Heart left ventricle (tissue), 16 donors: ENCODE measurements around the gene OPN3. TPM values are rescaled to one million over a fixed set of nuclear protein-coding genes. Genes with fewer than 3 reads are reported as not detected.

ENCODE experiments used
- ATAC-seq, 4 donors: fragments of 200-7000 bp; cut with Tn5 transposase; one replicate each; pipeline ENCODE4 v1.9.1; 2020 to 2022; ENCODE audit warnings: moderate library complexity in 4 of 4, mild to moderate bottlenecking in 3 of 4, moderate number of reproducible peaks in 1 of 4
- DNase-seq, 5 donors: peaks; one replicate each; pipeline ENCODE4 v3.0.0-alpha.2; 2020
- H3K27ac ChIP-seq, 12 donors: fragments of 200-600 bp; sonication (generic) in 4 of 12; one replicate each; pipeline versions ENCODE4 v1.5.0 to v1.8.0; 2016 to 2022; ENCODE audit warnings: mild to moderate bottlenecking in 2 of 12
- H3K27me3 ChIP-seq, 9 donors: fragments of 200-600 bp; sonication (generic) in 2 of 9; one replicate each; pipeline versions ENCODE4 v1.5.1 to v1.8.0; 2016 to 2022; ENCODE audit warnings: mild to moderate bottlenecking in 3 of 9
- H3K36me3 ChIP-seq, 9 donors: fragments of 200-600 bp; sonication (generic) in 2 of 9; one replicate each; pipeline versions ENCODE4 v1.5.0 to v1.8.0; 2018 to 2022; ENCODE audit warnings: mild to moderate bottlenecking in 2 of 9
- H3K4me1 ChIP-seq, 12 donors: fragments of 200-600 bp; sonication (generic) in 4 of 12; one replicate each; pipeline versions ENCODE4 v1.5.0 to v1.8.0; 2016 to 2022; ENCODE audit warnings: mild to moderate bottlenecking in 3 of 12
- H3K4me3 ChIP-seq, 12 donors: fragments of 200-600 bp; sonication (generic) in 4 of 12; one replicate each; pipeline versions ENCODE4 v1.5.0 to v1.8.0; 2017 to 2022; ENCODE audit warnings: mild to moderate bottlenecking in 9 of 12, moderate library complexity in 4 of 12
- H3K9me3 ChIP-seq, 12 donors: fragments of 200-600 bp; sonication (generic) in 4 of 12; one replicate each; pipeline versions ENCODE4 v1.5.0 to v1.8.0; 2016 to 2022; ENCODE audit warnings: mild to moderate bottlenecking in 1 of 12
- POLR2A ChIP-seq, 2 donors: fragments of 450-650 bp; IDR thresholded peaks; one replicate each; pipeline ENCODE4 v1.6.1; 2017; ENCODE audit warnings: antibody characterized with exemption in 2 of 2, mild to moderate bottlenecking in 2 of 2, moderate library complexity in 2 of 2
- WGBS, 4 donors: extraction: QIAGEN DNeasy Blood & Tissue Kit in 2 of 4; methylation state at CpG; one replicate each; pipeline versions ENCODE4 v1.1.5 to v1.1.7; 2013 to 2018; 5-methylcytosine and 5-hydroxymethylcytosine counted together
- intact Hi-C, 10 donors: fragments of 100-400 bp; cut with DNase I; formaldehyde crosslinking; loops; one replicate each; pipeline versions ENCODE4 v1.11.1 to v1.14.2; 2022
- polyA plus RNA-seq, 2 donors: library from polyadenylated mRNA; stranded (reverse); fragments of 200-250 nt; gene quantifications; one replicate each; pipeline ENCODE4 v1.2.3, GENCODE V29; 2013
- total RNA-seq, 9 donors: library from RNA; depleted of rRNA in 2 of 9; stranded (reverse); fragments of >200 nt in 2 of 9; fragmentation: NEBNext Ultra II Directional in 3 of 9; extraction: Animal tissue kit (Norgen Biotek cat#: 25700) in 3 of 9; gene quantifications; one replicate each; pipeline versions ENCODE4 v1.1.0 to v1.2.4, GENCODE V29; 2016 to 2023
- TF ChIP-seq, protein P1 (sequence below), 12 donors: fragments of 200-600 bp; sonication (generic) in 4 of 12; IDR thresholded peaks; one replicate each; pipeline versions ENCODE4 v1.5.0 to v1.8.0; 2018 to 2022; ENCODE audit warnings: antibody characterized with exemption in 12 of 12, mild to moderate bottlenecking in 5 of 12
- donor health status: ischemic (EF 13 %, LVEDD 7.1; RV severe dilation, severe dysfunction).
- donor health status: healthy with polysubstance abuse.
- donor health status: DM: no; HTN: yes; CAD: no.
- donor health status: DM: no; HTN: no; CAD: no.
- donor health status: ischemic (EF 25% LVEDD 6.9; RV normal size, moderate dysfunction).
- donor health status: ischemic (EF 25% LVEDD 5.7; RV mildly dilated, moderate dysfunction).
- donor health status: healthy.
- donor health status: DM: yes; HTN: yes; CAD: no.
- donor health status: ischemic (EF 35%, LVEDD 5.7; RV mildly dilated, moderate dysfunction).
- donor health status: nonischemic (EF 11% LVEDD 7.7; RV severe dilation, severe dysfunction).
- donor health status: DM: yes; HTN: yes; CAD: no.
- donor health status: PGD.
- donor health status: ischemic (EF 29% LVEDD 5.4; RV normal size, mild dysfunction).
- donor health status: nonischemic (EF 23%, LVEDD 6.1; RV moderate dilation, normal function).

Gene OPN3
- total and polyA plus RNA-seq, 11 donors = 3.5 to 13.6 (median 6.2) TPM

DNA sequence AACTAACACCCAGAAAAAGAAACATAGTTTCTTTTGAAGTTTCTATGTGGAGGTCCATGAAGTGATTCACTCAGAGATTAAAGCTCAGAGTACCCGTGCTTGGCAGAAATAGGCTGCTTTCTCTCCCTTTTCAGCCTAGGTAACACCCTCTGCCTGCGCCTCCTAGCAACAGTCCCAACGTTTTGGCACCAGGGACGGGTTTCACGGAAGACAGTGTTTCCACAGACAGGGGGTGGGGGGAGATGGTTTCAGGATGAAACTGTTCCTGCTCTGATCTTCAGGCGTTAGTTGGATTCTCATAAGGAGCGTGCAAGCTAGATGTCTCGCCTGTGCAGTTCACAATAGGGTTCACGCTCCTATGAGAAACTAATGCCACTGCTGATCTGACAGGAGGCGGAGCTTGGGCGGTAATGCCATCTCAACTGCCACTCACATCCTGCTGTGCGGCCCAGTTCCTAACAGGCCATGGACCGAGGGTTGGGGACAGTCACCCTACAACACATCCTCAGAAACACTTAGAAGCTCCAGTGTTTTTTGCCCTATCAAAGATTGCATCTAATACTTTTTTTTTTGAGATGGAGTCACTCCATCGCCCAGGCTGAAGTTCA lies 53.2 kb downstream of the OPN3 start:
- H3K27me3 ChIP-seq = no peaks in the 10 kb centered on the region
- H3K36me3 ChIP-seq = no peaks in the 10 kb centered on the region
- no peak for ATAC-seq
- no peaks in the 10 kb centered on the region for H3K9me3 ChIP-seq
- 77 to 85% (median 81%) methylated on average over 14 of the region's 14 CpGs for WGBS, 4 donors
- no peak overlapping the region for H3K27ac ChIP-seq
- H3K4me1 ChIP-seq = no peaks in the 10 kb centered on the region
- DNase-seq = no peak
- no peak overlapping the region for H3K4me3 ChIP-seq
- TF ChIP-seq, protein P1, sequence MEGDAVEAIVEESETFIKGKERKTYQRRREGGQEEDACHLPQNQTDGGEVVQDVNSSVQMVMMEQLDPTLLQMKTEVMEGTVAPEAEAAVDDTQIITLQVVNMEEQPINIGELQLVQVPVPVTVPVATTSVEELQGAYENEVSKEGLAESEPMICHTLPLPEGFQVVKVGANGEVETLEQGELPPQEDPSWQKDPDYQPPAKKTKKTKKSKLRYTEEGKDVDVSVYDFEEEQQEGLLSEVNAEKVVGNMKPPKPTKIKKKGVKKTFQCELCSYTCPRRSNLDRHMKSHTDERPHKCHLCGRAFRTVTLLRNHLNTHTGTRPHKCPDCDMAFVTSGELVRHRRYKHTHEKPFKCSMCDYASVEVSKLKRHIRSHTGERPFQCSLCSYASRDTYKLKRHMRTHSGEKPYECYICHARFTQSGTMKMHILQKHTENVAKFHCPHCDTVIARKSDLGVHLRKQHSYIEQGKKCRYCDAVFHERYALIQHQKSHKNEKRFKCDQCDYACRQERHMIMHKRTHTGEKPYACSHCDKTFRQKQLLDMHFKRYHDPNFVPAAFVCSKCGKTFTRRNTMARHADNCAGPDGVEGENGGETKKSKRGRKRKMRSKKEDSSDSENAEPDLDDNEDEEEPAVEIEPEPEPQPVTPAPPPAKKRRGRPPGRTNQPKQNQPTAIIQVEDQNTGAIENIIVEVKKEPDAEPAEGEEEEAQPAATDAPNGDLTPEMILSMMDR (IDR thresholded peaks at IDR 0.05) = no peak
- TF ChIP-seq POLR2A (IDR thresholded peaks at IDR 0.05) = no peak
- intact Hi-C loops = no loop called here

DNA sequence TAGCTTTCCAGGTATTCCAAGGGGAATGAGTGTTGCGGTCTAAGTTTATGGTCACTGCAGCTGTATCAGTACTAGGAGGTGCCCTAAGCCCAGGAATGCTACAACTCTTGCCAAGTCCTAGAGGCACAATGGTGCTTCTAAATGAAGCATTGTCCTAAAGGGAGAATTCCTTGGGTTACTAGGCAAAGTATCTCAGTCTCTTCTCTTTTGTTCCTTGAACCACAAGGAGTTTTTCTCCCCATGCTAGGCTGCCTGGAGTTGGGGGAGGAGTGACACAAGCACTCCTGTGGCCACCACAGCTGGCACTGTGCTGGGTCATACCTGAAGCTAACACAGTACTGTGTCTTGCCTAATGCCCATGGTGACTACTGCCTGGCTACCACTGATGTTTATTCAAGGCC lies 57.2 kb downstream of the OPN3 start:
- Histone ChIP-seq H3K4me1 (no peaks in the 10 kb centered on the region), H3K27ac (no peak overlapping the region), H3K27me3 (no peaks in the 10 kb centered on the region), H3K4me3 (no peak overlapping the region), H3K9me3 (no peaks in the 10 kb centered on the region), H3K36me3 (no peaks in the 10 kb centered on the region)
- DNase-seq (no peak), ATAC-seq (no peak)
- TF ChIP-seq, protein P1 (IDR thresholded peaks at IDR 0.05) = no peak
- no peak for TF ChIP-seq POLR2A (IDR thresholded peaks at IDR 0.05)
- intact Hi-C loops = no loop called here
- 70 to 91% (median 84%) methylated on average over 1 of the region's 1 CpG for WGBS, 4 donors

DNA sequence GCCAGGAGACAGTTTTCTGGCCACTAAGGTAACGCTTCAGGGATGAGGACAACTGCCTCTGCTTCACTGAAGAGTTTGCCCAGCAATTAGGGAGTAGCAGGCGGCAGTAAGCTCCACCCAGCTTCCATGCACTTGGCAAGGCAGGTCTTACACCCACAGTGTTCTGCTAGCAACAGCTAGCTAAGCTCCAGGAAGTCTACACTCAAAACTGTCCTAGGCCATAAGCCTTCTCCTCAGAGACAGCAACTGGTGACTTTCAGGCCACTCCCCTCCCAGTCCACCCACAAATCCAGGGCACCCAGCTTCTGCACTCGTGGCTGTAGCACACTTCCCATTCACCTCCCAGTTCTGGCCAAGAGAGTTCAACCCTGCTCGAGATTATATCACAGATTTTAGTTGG lies 60.7 kb downstream of the OPN3 start:
- H3K27ac ChIP-seq = no peak overlapping the region
- no peak for ATAC-seq
- peaks cover 0 to 11% (median 0%) of the 10 kb centered on the region in 12 donors for H3K9me3 ChIP-seq
- H3K4me3 ChIP-seq = no peak overlapping the region
- intact Hi-C loops = no loop called here
- no peaks in the 10 kb centered on the region for H3K4me1 ChIP-seq
- DNase-seq = no peak
- TF ChIP-seq POLR2A (IDR thresholded peaks at IDR 0.05) = no peak
- TF ChIP-seq, protein P1 (IDR thresholded peaks at IDR 0.05) = no peak
- no peaks in the 10 kb centered on the region for H3K36me3 ChIP-seq
- H3K27me3 ChIP-seq = no peaks in the 10 kb centered on the region
- WGBS, 4 donors = 52 to 72% (median 64%) methylated on average over 4 of the region's 4 CpGs

DNA sequence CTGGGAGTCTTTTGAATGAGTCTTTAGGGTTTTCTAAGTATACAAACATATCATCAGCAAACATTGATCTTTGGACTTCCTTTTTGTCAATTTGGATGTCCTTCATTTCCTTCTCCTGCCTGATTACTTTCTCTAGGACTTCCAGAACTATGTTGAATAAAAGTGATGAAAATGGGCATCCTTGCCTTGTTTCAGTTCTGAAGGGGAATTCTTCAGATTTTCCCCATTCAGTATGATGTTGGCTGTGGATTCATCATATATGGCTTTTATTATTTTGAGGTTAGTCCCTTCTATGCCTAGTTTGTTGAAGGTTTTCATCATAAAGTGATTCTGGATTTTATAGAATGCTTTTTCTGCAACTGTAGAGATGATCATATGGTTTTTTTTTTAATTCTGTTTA lies 66.0 kb downstream of the OPN3 start:
- H3K27me3 ChIP-seq = peaks cover 0 to 4% (median 0%) of the 10 kb centered on the region in 9 donors
- H3K36me3 ChIP-seq = no peaks in the 10 kb centered on the region
- no peak overlapping the region for H3K27ac ChIP-seq
- intact Hi-C loops = no loop called here
- no peaks in the 10 kb centered on the region for H3K4me1 ChIP-seq
- H3K4me3 ChIP-seq = no peak overlapping the region
- peaks cover 0 to 11% (median 0%) of the 10 kb centered on the region in 12 donors for H3K9me3 ChIP-seq
- ATAC-seq (no peak), DNase-seq (no peak)
- TF ChIP-seq, protein P1 (IDR thresholded peaks at IDR 0.05) = no peak
- no peak for TF ChIP-seq POLR2A (IDR thresholded peaks at IDR 0.05)
